ENCODE measurements around the gene TMC2.
A peak's percentile ranks its signal among the peaks of the same experiment; 100 is the strongest.

Gene TMC2

GRCh38 chr20:2595076-2595475, 58.7 kb downstream of the TMC2 start:
- H3K36me3 Mint-ChIP-seq (ENCODE audit: low read depth), result no peaks in the 10 kb centered on the region
- no peak for TF ChIP-seq CTCF (IDR thresholded peaks at IDR 0.05)
- H3K27me3 Mint-ChIP-seq (ENCODE audit: low read depth, poor library complexity), result peaks cover 35% of the 10 kb centered on the region
- H3K4me3 Mint-ChIP-seq, result no peak overlapping the region
- no peak overlapping the region for H3K27ac Mint-ChIP-seq
- H3K4me1 Mint-ChIP-seq, result peaks cover 26% of the 10 kb centered on the region
- no peak for DNase-seq
- peaks cover 4% of the 10 kb centered on the region for H3K9me3 Mint-ChIP-seq

- no peaks in the 10 kb centered on the region for H3K36me3 Mint-ChIP-seq (ENCODE audit: low read depth)
- peaks cover 31% of the 10 kb centered on the region for H3K27me3 Mint-ChIP-seq (ENCODE audit: low read depth, poor library complexity)
- no peak for DNase-seq
- H3K27ac Mint-ChIP-seq, result no peak overlapping the region
- peaks cover 4% of the 10 kb centered on the region for H3K9me3 Mint-ChIP-seq
- no peak overlapping the region for H3K4me3 Mint-ChIP-seq
- TF ChIP-seq CTCF (IDR thresholded peaks at IDR 0.05), result no peak
- H3K4me1 Mint-ChIP-seq, result peaks cover 26% of the 10 kb centered on the region
Measured at GRCh38 chr20:2596673-2597279, 60.4 kb downstream of the TMC2 start.

- Mint-ChIP-seq H3K9me3 (no peaks in the 10 kb centered on the region), H3K27me3 (ENCODE audit: low read depth, poor library complexity) (peaks cover 6% of the 10 kb centered on the region), H3K27ac (peak overlapping the region; percentile 3), H3K4me3 (no peak overlapping the region), H3K4me1 (peaks cover 26% of the 10 kb centered on the region), H3K36me3 (ENCODE audit: low read depth) (no peaks in the 10 kb centered on the region)
- TF ChIP-seq CTCF (IDR thresholded peaks at IDR 0.05), result no peak
- peak; percentile 44 for DNase-seq
Measured at GRCh38 chr20:2599288-2600006, 63.1 kb downstream of the TMC2 start.

- H3K36me3 Mint-ChIP-seq (ENCODE audit: low read depth), result peaks cover 3% of the 10 kb centered on the region
- H3K4me1 Mint-ChIP-seq, result peaks cover 21% of the 10 kb centered on the region
- peaks cover 22% of the 10 kb centered on the region for H3K9me3 Mint-ChIP-seq
- H3K4me3 Mint-ChIP-seq, result no peak overlapping the region
- no peak for DNase-seq
- H3K27me3 Mint-ChIP-seq (ENCODE audit: low read depth, poor library complexity), result peaks cover 2% of the 10 kb centered on the region
- no peak overlapping the region for H3K27ac Mint-ChIP-seq
- TF ChIP-seq CTCF (IDR thresholded peaks at IDR 0.05), result no peak
Measured at GRCh38 chr20:2602046-2602735, 65.8 kb downstream of the TMC2 start.

- H3K27ac Mint-ChIP-seq, result no peak overlapping the region
Measured at GRCh38 chr20:2602746-2603145, 66.4 kb downstream of the TMC2 start.

More at GRCh38 chr20:2602746-2603145, 66.4 kb downstream of the TMC2 start:
- DNase-seq, result no peak
- Mint-ChIP-seq H3K4me1 (peaks cover 21% of the 10 kb centered on the region), H3K4me3 (no peak overlapping the region), H3K27me3 (ENCODE audit: low read depth, poor library complexity) (peaks cover 6% of the 10 kb centered on the region), H3K36me3 (ENCODE audit: low read depth) (peaks cover 7% of the 10 kb centered on the region), H3K9me3 (peaks cover 28% of the 10 kb centered on the region)
- TF ChIP-seq CTCF (IDR thresholded peaks at IDR 0.05), result no peak
